HL-60/S4 treated with retinoic acid at 250 ng/mL for 4 days and 3 days (cell line): Measurements from ENCODE around the gene PTGS1.
"Not testable (repeated sequence)": the region's sequence is repeated elsewhere in the genome, so short reads cannot be mapped to it uniquely, and the experiment has no call there.

Experiments
- in situ Hi-C: fragments of 300-500 bp; cut with MboI; formaldehyde crosslinking; loops from 2 replicates; pipeline ENCODE4 v1.7.0; 2022; ENCODE audit warnings: low sequenced_read_pairs

The PTGS1 gene

GRCh38 chr9:122346478-122347347 lies 24.1 kb upstream of the PTGS1 start:
- in situ Hi-C loops: loop anchor here (10.0 kb wide), 1 partner anchor 222 kb away; no protein-coding TSS in a partner anchor

GRCh38 chr9:122347348-122348287 lies 23.2 kb upstream of the PTGS1 start:
- in situ Hi-C loops: loop anchor here (10.0 kb wide), 1 partner anchor 223 kb away; no protein-coding TSS in a partner anchor

- in situ Hi-C loops: loop anchor here (10.0 kb wide), 1 partner anchor 224 kb away; no protein-coding TSS in a partner anchor
These were observed 22.5 kb upstream of the PTGS1 start for GRCh38 chr9:122348288-122348777.

GRCh38 chr9:122348791-122349190 lies 22.0 kb upstream of the PTGS1 start:
- in situ Hi-C loops: loop anchor here (10.0 kb wide), 1 partner anchor 224 kb away; no protein-coding TSS in a partner anchor

GRCh38 chr9:122349201-122349600 lies 21.6 kb upstream of the PTGS1 start:
- in situ Hi-C loops: loop anchor here (10.0 kb wide), 1 partner anchor 224 kb away; no protein-coding TSS in a partner anchor

- in situ Hi-C loops: no loop called here
These were observed 20.1 kb upstream of the PTGS1 start for GRCh38 chr9:122350577-122351355.

- in situ Hi-C loops: no loop called here
These were observed 16.2 kb upstream of the PTGS1 start for GRCh38 chr9:122354536-122355199.

GRCh38 chr9:122355336-122355875 lies 15.4 kb upstream of the PTGS1 start:
- in situ Hi-C loops: no loop called here

GRCh38 chr9:122356627-122357026 lies 14.2 kb upstream of the PTGS1 start:
- in situ Hi-C loops: no loop called here

- in situ Hi-C loops: no loop called here
These were observed 9.9 kb upstream of the PTGS1 start for GRCh38 chr9:122360891-122361290.

GRCh38 chr9:122363131-122363530 lies 7.7 kb upstream of the PTGS1 start:
- in situ Hi-C loops: not testable (repeated sequence)

- in situ Hi-C loops: no loop called here
These were observed 6.6 kb upstream of the PTGS1 start for GRCh38 chr9:122364117-122364782.

GRCh38 chr9:122364783-122365150 lies 6.1 kb upstream of the PTGS1 start:
- in situ Hi-C loops: no loop called here

GRCh38 chr9:122366074-122366660 lies 4.7 kb upstream of the PTGS1 start:
- in situ Hi-C loops: no loop called here

GRCh38 chr9:122367065-122367464 lies 3.8 kb upstream of the PTGS1 start:
- in situ Hi-C loops: no loop called here

- in situ Hi-C loops: no loop called here
These were observed 2.9 kb upstream of the PTGS1 start for GRCh38 chr9:122367774-122368460.

GRCh38 chr9:122368642-122369041 lies 2.2 kb upstream of the PTGS1 start:
- in situ Hi-C loops: no loop called here

- in situ Hi-C loops: no loop called here
These were observed 521 bp upstream of the PTGS1 start for GRCh38 chr9:122370303-122370702.
